ENCODE results near the gene NECAB3.

Gene NECAB3

GRCh38 chr20:33612001-33612400 lies 62.2 kb downstream of the NECAB3 start:
- no peak for DNase-seq (ENCODE audit: low spot score)

GRCh38 chr20:33611106-33611505 lies 63.1 kb downstream of the NECAB3 start:
- no peak for DNase-seq (ENCODE audit: low spot score)

- no peak for DNase-seq (ENCODE audit: low spot score)
Measured at GRCh38 chr20:33609504-33609903, 64.7 kb downstream of the NECAB3 start.
